WTC11 (cell line): ENCODE results near the gene EHBP1. TPM values are rescaled to one million over a fixed set of nuclear protein-coding genes. Genes with fewer than 3 reads are reported as not detected.

Experiments used
- ATAC-seq: fragments of 200-7000 bp; cut with Tn5 transposase; 2 replicates; pipeline ENCODE4 v1.10.0; 2021; ENCODE audit warnings: mild to moderate bottlenecking, moderate library complexity
- CTCF ChIA-PET: fragments of 300-600 bp; sonication (Branson Sonifier 250); formaldehyde crosslinking; loops from one replicate; lab custom pipeline; 2021; ENCODE audit warnings: antibody characterized with exemption; lab: Charles Lee
- POLR2A ChIA-PET: fragments of 350-600 bp; sonication (Branson Sonifier 250); formaldehyde crosslinking; loops from one replicate; lab custom pipeline; 2021; ENCODE audit warnings: antibody characterized with exemption; lab: Charles Lee
- DNase-seq: peaks from one replicate; pipeline ENCODE4 v3.0.0; 2021; ENCODE audit warnings: low spot score
- H3K27ac Mint-ChIP-seq: 2 replicates; pipeline ENCODE4 v1.8.0; 2021; ENCODE audit warnings: mixed read lengths
- H3K27me3 Mint-ChIP-seq: 2 replicates; pipeline ENCODE4 v1.8.0; 2021; ENCODE audit warnings: low read depth, mild to moderate bottlenecking, moderate library complexity, mixed read lengths
- H3K36me3 Mint-ChIP-seq: 2 replicates; pipeline ENCODE4 v1.8.0; 2021; ENCODE audit warnings: mixed read lengths
- H3K4me1 Mint-ChIP-seq: 2 replicates; pipeline ENCODE4 v1.8.0; 2022; ENCODE audit warnings: mixed read lengths
- H3K4me3 Mint-ChIP-seq: 2 replicates; pipeline ENCODE4 v1.8.0; 2021; ENCODE audit warnings: mild to moderate bottlenecking, moderate library complexity, mixed read lengths
- H3K9me3 Mint-ChIP-seq: 2 replicates; pipeline ENCODE4 v1.8.0; 2021; ENCODE audit warnings: mixed read lengths
- ATF2 ChIP-seq: sonication (generic); formaldehyde crosslinking; IDR thresholded peaks from 2 replicates; pipeline ENCODE4 v1.8.1; 2022; ENCODE audit warnings: low read depth, missing genetic modification reagents, borderline replicate concordance
- ERG ChIP-seq: fragments of 250-450 bp; sonication (Bioruptor Pico); IDR thresholded peaks from 2 replicates; pipeline ENCODE4 v1.8.0; 2021; ENCODE audit warnings: mild to moderate bottlenecking
- FOXK1 ChIP-seq: sonication (generic); formaldehyde crosslinking; IDR thresholded peaks from 2 replicates; pipeline ENCODE4 v1.8.0; 2022; ENCODE audit warnings: mild to moderate bottlenecking, moderate library complexity, missing genetic modification reagents
- MLX ChIP-seq: sonication (generic); formaldehyde crosslinking; IDR thresholded peaks from 2 replicates; pipeline ENCODE4 v1.8.1; 2023; ENCODE audit warnings: mild to moderate bottlenecking, missing genetic modification reagents, moderate library complexity
- NR3C1 ChIP-seq: sonication (generic); formaldehyde crosslinking; conservative IDR thresholded peaks from 2 replicates; pipeline ENCODE4 v1.8.1; 2023; ENCODE audit warnings: low read depth, mild to moderate bottlenecking, missing genetic modification reagents
- SMAD4 ChIP-seq: sonication (generic); formaldehyde crosslinking; IDR thresholded peaks from 2 replicates; pipeline ENCODE4 v1.8.0; 2022; ENCODE audit warnings: mild to moderate bottlenecking, missing genetic modification reagents
- ZNF121 ChIP-seq: sonication (generic); formaldehyde crosslinking; IDR thresholded peaks from 2 replicates; pipeline ENCODE4 v1.8.0; 2023; ENCODE audit warnings: missing genetic modification reagents
- ZNF281 ChIP-seq: sonication (generic); formaldehyde crosslinking; IDR thresholded peaks from 2 replicates; pipeline ENCODE4 v1.8.0; 2023; ENCODE audit warnings: mild to moderate bottlenecking, missing genetic modification reagents
- ZNF396 ChIP-seq: fragments of 250-450 bp; sonication (Bioruptor Pico); IDR thresholded peaks from 2 replicates; pipeline ENCODE4 v1.8.0; 2021; ENCODE audit warnings: mild to moderate bottlenecking, moderate library complexity, borderline replicate concordance
- ZNF425 ChIP-seq: fragments of 250-450 bp; sonication (Bioruptor Pico); conservative IDR thresholded peaks from 2 replicates; pipeline ENCODE4 v1.9.0; 2021; ENCODE audit warnings: mild to moderate bottlenecking
- ZNF671 ChIP-seq: fragments of 250-450 bp; sonication (Bioruptor Pico); IDR thresholded peaks from 2 replicates; pipeline ENCODE4 v1.8.0; 2021; ENCODE audit warnings: mild to moderate bottlenecking
- total RNA-seq: library from RNA; stranded (reverse); gene quantifications from 3 replicates; pipeline ENCODE4 v1.2.3, GENCODE V29; 2021

Gene EHBP1
- total RNA-seq, 1 experiment from 2014 or later: 36.4 TPM

- Mint-ChIP-seq H3K9me3 (no peaks in the 10 kb centered on the region), H3K27ac (no peak overlapping the region)
- ATAC-seq: peak; percentile 5
- CTCF ChIA-PET: interaction anchor here (0.9 to 2.7 kb wide), 5 partner anchors 9 to 369 kb away, joined by 3 to 23 read pairs (median 4); no protein-coding TSS in a partner anchor
- no peak for TF ChIP-seq ZNF396
- TF ChIP-seq ERG: no peak
- TF ChIP-seq ZNF671 (CRISPR knock-in tag): no peak
- TF ChIP-seq SMAD4 (CRISPR knock-in tag): no peak
- TF ChIP-seq NR3C1 (CRISPR knock-in tag): no peak
- no peak for TF ChIP-seq ZNF425 (CRISPR knock-in tag)
- TF ChIP-seq ZNF121 (CRISPR knock-in tag): no peak
- TF ChIP-seq, all 79 proteins: peak for 0
- Mint-ChIP-seq H3K36me3 (no peaks in the 10 kb centered on the region), H3K4me3 (peak overlapping the region; percentile 75), H3K4me1 (peaks cover 72% of the 10 kb centered on the region), H3K27me3 (peaks cover 100% of the 10 kb centered on the region)
- peak; percentile 58 for DNase-seq
- POLR2A ChIA-PET: interaction anchor here (2.0 kb wide), 1 partner anchor 10 kb away, joined by 9 read pairs; no protein-coding TSS in a partner anchor
Measured at GRCh38 chr2:63056107-63057050, 350.9 kb downstream of the EHBP1 start.

GRCh38 chr2:63057249-63058143 is 352.0 kb downstream of the EHBP1 start:
- H3K27me3 Mint-ChIP-seq: peaks cover 100% of the 10 kb centered on the region
- H3K27ac Mint-ChIP-seq: no peak overlapping the region
- H3K4me1 Mint-ChIP-seq: peaks cover 65% of the 10 kb centered on the region
- ATAC-seq (no peak), DNase-seq (peak; percentile 18)
- H3K36me3 Mint-ChIP-seq: no peaks in the 10 kb centered on the region
- POLR2A ChIA-PET: interaction anchor here (0.9 kb wide), 1 partner anchor 10 kb away, joined by 5 read pairs; no protein-coding TSS in a partner anchor
- H3K4me3 Mint-ChIP-seq: peak overlapping the region; percentile 70
- CTCF ChIA-PET: interaction anchor here (0.9 kb wide), 1 partner anchor 10 kb away, joined by 3 read pairs; no protein-coding TSS in a partner anchor
- TF ChIP-seq ZNF121 (CRISPR knock-in tag): no peak
- TF ChIP-seq ZNF281 (CRISPR knock-in tag): no peak; the same call in 1 of the 2 replicates
- no peak for TF ChIP-seq MLX (CRISPR knock-in tag)
- TF ChIP-seq FOXK1 (CRISPR knock-in tag): 0 out of 2 replicates have a peak, but pooled peaks have one; percentile 10
- TF ChIP-seq ATF2 (CRISPR knock-in tag): no peak
- TF ChIP-seq ZNF425 (CRISPR knock-in tag): no peak
- no peaks in the 10 kb centered on the region for H3K9me3 Mint-ChIP-seq
